Gastroesophageal sphincter (tissue), 4 donors: Measurements from ENCODE around the gene GPATCH2. TPM values are rescaled to one million over a fixed set of nuclear protein-coding genes. Genes with fewer than 3 reads are reported as not detected.

Experiments used
- ATAC-seq: fragments of 150-250 bp; one replicate; pipeline ENCODE4 v1.9.1; 2016; ENCODE audit warnings: mild to moderate bottlenecking, moderate library complexity
- H3K27ac ChIP-seq, 4 donors: fragments of 200-600 bp; sonication (generic) in 3 of 4; 1 replicate in 3 of 4; 2 replicates in 1 of 4; pipeline ENCODE4 v1.5.1; 2016 to 2019
- H3K27me3 ChIP-seq: fragments of 200-600 bp; sonication (generic); one replicate; pipeline ENCODE4 v1.5.1; 2019
- H3K36me3 ChIP-seq, 2 donors: fragments of 200-600 bp; sonication (generic); one replicate each; pipeline ENCODE4 v1.5.1; 2019; ENCODE audit warnings: control low read depth in 1 of 2
- H3K4me1 ChIP-seq, 3 donors: fragments of 200-600 bp; sonication (generic); 1 replicate in 2 of 3; 2 replicates in 1 of 3; pipeline ENCODE4 v1.5.1; 2016 to 2019; ENCODE audit warnings: control low read depth in 2 of 3
- H3K4me3 ChIP-seq, 2 donors: fragments of 200-600 bp; sonication (generic); one replicate each; pipeline ENCODE4 v1.5.1; 2019; ENCODE audit warnings: mild to moderate bottlenecking in 1 of 2, moderate library complexity in 1 of 2
- H3K9me3 ChIP-seq, 3 donors: fragments of 200-600 bp; sonication (generic); one replicate each; pipeline ENCODE4 v1.5.1; 2017 to 2019; ENCODE audit warnings: control low read depth in 2 of 3
- EP300 ChIP-seq: sonication (generic); formaldehyde crosslinking; IDR thresholded peaks from one replicate; pipeline ENCODE4 v1.6.1; 2017; ENCODE audit warnings: antibody characterized with exemption, mild to moderate bottlenecking
- POLR2A ChIP-seq, 2 donors: fragments of 450-650 bp; IDR thresholded peaks; one replicate each; pipeline ENCODE4 v1.6.1; 2017; ENCODE audit warnings: antibody characterized with exemption in 2 of 2, mild to moderate bottlenecking in 2 of 2, moderate library complexity in 1 of 2
- POLR2AphosphoS5 ChIP-seq: sonication (generic); formaldehyde crosslinking; IDR thresholded peaks from one replicate; pipeline ENCODE4 v1.6.1; 2017; ENCODE audit warnings: antibody characterized with exemption
- WGBS, 2 donors: methylation state at CpG; one replicate each; pipeline ENCODE4 v1.1.5; 2018; ENCODE audit warnings: low coverage in 1 of 2; 5-methylcytosine and 5-hydroxymethylcytosine counted together
- total RNA-seq, 4 donors: library from RNA; depleted of rRNA; stranded (reverse); fragments of >200 nt; gene quantifications; one replicate each; pipeline ENCODE4 v1.1.0, GENCODE V29; 2016
- TF ChIP-seq, protein P1 (sequence below), 4 experiments: fragments of 200-600 bp in 2 of 4; fragments of 450-650 bp in 2 of 4; sonication (generic) in 1 of 4; IDR thresholded peaks; one replicate each; pipeline ENCODE4 v1.5.1; 2017 to 2019; ENCODE audit warnings: antibody characterized with exemption in 4 of 4, mild to moderate bottlenecking in 2 of 4, moderate library complexity in 2 of 4

The GPATCH2 gene
- total RNA-seq, 4 donors from 2014 or later = 11.2 to 18.7 (median 14.3) TPM

- no peaks in the 10 kb centered on the region for H3K27me3 ChIP-seq
- no peak overlapping the region for H3K4me3 ChIP-seq
- no peak overlapping the region for H3K27ac ChIP-seq
- ATAC-seq = no peak
- TF ChIP-seq, protein P1, sequence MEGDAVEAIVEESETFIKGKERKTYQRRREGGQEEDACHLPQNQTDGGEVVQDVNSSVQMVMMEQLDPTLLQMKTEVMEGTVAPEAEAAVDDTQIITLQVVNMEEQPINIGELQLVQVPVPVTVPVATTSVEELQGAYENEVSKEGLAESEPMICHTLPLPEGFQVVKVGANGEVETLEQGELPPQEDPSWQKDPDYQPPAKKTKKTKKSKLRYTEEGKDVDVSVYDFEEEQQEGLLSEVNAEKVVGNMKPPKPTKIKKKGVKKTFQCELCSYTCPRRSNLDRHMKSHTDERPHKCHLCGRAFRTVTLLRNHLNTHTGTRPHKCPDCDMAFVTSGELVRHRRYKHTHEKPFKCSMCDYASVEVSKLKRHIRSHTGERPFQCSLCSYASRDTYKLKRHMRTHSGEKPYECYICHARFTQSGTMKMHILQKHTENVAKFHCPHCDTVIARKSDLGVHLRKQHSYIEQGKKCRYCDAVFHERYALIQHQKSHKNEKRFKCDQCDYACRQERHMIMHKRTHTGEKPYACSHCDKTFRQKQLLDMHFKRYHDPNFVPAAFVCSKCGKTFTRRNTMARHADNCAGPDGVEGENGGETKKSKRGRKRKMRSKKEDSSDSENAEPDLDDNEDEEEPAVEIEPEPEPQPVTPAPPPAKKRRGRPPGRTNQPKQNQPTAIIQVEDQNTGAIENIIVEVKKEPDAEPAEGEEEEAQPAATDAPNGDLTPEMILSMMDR (IDR thresholded peaks at IDR 0.05) = no peak
- TF ChIP-seq POLR2AphosphoS5 (no peak), EP300 (no peak), POLR2A (IDR thresholded peaks at IDR 0.05) (no peak)
- H3K9me3 ChIP-seq = peaks cover 0 to 8% (median 0%) of the 10 kb centered on the region in 3 donors
- no peaks in the 10 kb centered on the region for H3K4me1 ChIP-seq
- 63 to 74% methylated on average over 2 of the region's 2 CpGs for WGBS, 2 donors
- H3K36me3 ChIP-seq = no peaks in the 10 kb centered on the region
These were observed 168.7 kb downstream of the GPATCH2 start for GRCh38 chr1:217462159-217462558.

DNA sequence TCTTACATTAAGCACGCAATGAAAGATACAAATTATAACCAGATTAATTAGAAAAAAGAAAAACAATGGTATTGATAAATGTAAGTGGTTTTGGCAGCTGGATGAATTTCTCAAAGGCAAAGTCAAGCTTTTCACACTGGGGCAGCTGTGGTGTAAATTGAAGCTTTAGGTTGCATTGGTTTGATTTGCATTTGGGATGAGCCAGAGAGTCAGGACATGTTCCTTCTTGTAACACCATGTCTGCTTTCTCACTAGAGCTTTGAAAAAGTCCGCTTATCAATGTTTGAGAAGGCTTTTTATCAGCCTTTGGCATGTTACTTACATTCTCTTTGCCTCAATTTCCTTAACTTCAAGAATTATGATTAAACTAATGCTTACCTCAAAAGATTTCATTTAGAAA lies 173.9 kb downstream of the GPATCH2 start:
- H3K27ac ChIP-seq = no peak overlapping the region
- no peak for ATAC-seq
- H3K4me1 ChIP-seq = no peaks in the 10 kb centered on the region
- H3K36me3 ChIP-seq = peaks cover 0 to 6% of the 10 kb centered on the region in 2 donors
- 79 to 95% methylated on average over 2 of the region's 2 CpGs for WGBS, 2 donors
- H3K27me3 ChIP-seq = no peaks in the 10 kb centered on the region
- H3K4me3 ChIP-seq = no peak overlapping the region
- TF ChIP-seq POLR2AphosphoS5 (no peak), EP300 (no peak), POLR2A (IDR thresholded peaks at IDR 0.05) (no peak)
- no peaks in the 10 kb centered on the region for H3K9me3 ChIP-seq

- H3K4me1 ChIP-seq = no peaks in the 10 kb centered on the region
- no peak for ATAC-seq
- H3K4me3 ChIP-seq = no peak overlapping the region
- no peak overlapping the region for H3K27ac ChIP-seq
- H3K27me3 ChIP-seq = no peaks in the 10 kb centered on the region
- peaks cover 0 to 6% of the 10 kb centered on the region in 2 donors for H3K36me3 ChIP-seq
- no CpG with 5 or more reads among the region's 2 CpGs for WGBS, 2 donors
- H3K9me3 ChIP-seq = no peaks in the 10 kb centered on the region
- TF ChIP-seq, protein P1 (IDR thresholded peaks at IDR 0.05) = no peak
- no peak for TF ChIP-seq POLR2AphosphoS5
- TF ChIP-seq POLR2A (IDR thresholded peaks at IDR 0.05) = no peak
- TF ChIP-seq EP300 = no peak
These were observed 174.6 kb downstream of the GPATCH2 start for GRCh38 chr1:217456261-217456660.

DNA sequence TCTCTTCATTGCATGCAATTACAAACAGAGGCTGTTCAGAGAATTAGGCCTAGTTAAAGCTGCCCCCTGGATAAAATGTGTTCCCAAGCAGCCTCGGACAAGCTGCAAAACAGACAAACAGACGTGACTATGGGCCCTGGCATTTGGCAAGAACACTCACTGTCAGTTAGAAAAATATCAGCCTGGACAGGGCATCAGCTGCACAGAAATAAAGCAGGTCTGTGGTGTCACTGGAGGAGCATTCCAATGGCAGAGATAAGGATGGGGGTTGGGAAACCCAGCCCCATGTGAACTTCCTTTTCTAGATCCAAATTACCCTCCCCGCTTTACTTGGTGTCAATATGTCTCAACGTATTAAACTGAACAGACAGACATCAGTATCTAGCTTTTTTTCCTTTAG lies 177.1 kb downstream of the GPATCH2 start:
- H3K27ac ChIP-seq = no peak overlapping the region
- TF ChIP-seq POLR2AphosphoS5 (no peak), EP300 (no peak), POLR2A (IDR thresholded peaks at IDR 0.05) (no peak)
- TF ChIP-seq, protein P1 (IDR thresholded peaks at IDR 0.05) = no peak
- H3K9me3 ChIP-seq = no peaks in the 10 kb centered on the region
- H3K36me3 ChIP-seq = peaks cover 0 to 12% of the 10 kb centered on the region in 2 donors
- H3K4me1 ChIP-seq = no peaks in the 10 kb centered on the region
- no peaks in the 10 kb centered on the region for H3K27me3 ChIP-seq
- 65 to 90% methylated on average over 2 to 4 of the region's 4 CpGs for WGBS, 2 donors
- H3K4me3 ChIP-seq = no peak overlapping the region
- no peak for ATAC-seq

DNA sequence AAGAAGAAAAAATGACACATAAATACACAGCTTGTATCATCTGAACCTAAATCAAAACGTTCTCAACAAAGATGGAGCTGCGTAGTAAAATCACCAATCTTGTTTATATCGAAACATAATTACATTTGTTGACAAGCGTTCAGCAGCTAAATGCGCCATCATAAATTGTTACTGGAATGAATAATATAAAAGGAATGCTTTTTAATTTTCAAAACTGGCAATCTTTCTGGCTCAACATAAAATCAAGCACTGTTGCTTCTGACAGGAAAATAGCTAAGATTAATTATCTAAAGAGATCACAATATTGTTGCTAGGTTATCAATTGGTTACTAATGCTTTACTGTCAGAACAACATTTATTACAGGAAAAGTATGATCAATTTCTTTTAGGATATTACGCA lies 181.5 kb downstream of the GPATCH2 start:
- ATAC-seq = no peak
- Histone ChIP-seq H3K27me3 (no peaks in the 10 kb centered on the region), H3K4me3 (no peak overlapping the region), H3K27ac (no peak overlapping the region), H3K9me3 (no peaks in the 10 kb centered on the region), H3K36me3 (peaks cover 0 to 37% of the 10 kb centered on the region in 2 donors), H3K4me1 (no peaks in the 10 kb centered on the region)
- TF ChIP-seq POLR2AphosphoS5 (no peak), EP300 (no peak), POLR2A (IDR thresholded peaks at IDR 0.05) (no peak)
- TF ChIP-seq, protein P1 (IDR thresholded peaks at IDR 0.05) = no peak
- 90 to 93% methylated on average over 6 of the region's 6 CpGs for WGBS, 2 donors
